D721Med (cell line): Measurements from ENCODE around the gene SSTR3.

Source experiments
- DNase-seq: peaks from one replicate; pipeline ENCODE4 v3.0.0; 2011; ENCODE audit warnings: low spot score; ENCODE audit not compliant: insufficient read length
- FAIRE-seq: peaks from 2 replicates; lab custom pipeline; 2011; peaks lifted over from hg19 to GRCh38; lab: Jason Lieb, UNC
- TF ChIP-seq, protein P1 (sequence below): IDR thresholded peaks from 2 replicates; pipeline ENCODE4 v1.5.1; 2012; ENCODE audit warnings: mild to moderate bottlenecking, control low read depth; ENCODE audit not compliant: insufficient read depth; ENCODE audit errors: missing control alignments

SSTR3 gene

DNA sequence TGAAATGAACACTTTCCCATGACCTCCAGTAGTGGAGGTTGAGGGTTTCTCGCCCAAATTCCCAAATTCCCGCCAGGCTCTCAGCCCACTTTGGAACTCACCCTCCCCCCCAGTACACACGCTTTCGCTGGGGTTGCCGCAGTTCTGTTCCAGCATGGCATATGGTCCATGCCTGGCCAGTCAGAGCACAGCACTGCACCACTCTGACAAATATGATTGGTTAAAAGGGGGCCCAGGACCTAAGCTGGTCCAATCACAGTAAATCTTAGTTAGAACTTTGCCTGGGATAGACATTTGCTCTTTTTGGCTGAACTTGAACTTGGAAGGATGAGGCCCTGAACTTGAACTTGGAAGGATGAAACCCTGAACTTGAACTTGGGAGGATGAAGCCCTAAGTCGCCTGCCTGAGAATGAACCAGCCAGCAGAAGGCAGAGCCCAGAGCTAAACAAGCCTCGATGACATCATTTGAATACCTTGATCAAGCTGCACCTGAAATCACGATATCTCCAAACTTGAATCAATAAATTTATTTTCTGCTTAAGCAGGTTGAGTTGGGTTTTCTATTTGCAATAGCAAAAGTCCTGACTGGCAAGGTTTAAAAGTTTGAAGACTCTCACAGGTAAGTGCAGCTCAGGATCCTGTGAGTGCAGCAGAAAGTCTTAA lies 12.6 kb upstream of the SSTR3 start:
- TF ChIP-seq, protein P1, sequence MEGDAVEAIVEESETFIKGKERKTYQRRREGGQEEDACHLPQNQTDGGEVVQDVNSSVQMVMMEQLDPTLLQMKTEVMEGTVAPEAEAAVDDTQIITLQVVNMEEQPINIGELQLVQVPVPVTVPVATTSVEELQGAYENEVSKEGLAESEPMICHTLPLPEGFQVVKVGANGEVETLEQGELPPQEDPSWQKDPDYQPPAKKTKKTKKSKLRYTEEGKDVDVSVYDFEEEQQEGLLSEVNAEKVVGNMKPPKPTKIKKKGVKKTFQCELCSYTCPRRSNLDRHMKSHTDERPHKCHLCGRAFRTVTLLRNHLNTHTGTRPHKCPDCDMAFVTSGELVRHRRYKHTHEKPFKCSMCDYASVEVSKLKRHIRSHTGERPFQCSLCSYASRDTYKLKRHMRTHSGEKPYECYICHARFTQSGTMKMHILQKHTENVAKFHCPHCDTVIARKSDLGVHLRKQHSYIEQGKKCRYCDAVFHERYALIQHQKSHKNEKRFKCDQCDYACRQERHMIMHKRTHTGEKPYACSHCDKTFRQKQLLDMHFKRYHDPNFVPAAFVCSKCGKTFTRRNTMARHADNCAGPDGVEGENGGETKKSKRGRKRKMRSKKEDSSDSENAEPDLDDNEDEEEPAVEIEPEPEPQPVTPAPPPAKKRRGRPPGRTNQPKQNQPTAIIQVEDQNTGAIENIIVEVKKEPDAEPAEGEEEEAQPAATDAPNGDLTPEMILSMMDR, result no peak
- FAIRE-seq, result no peak

DNA sequence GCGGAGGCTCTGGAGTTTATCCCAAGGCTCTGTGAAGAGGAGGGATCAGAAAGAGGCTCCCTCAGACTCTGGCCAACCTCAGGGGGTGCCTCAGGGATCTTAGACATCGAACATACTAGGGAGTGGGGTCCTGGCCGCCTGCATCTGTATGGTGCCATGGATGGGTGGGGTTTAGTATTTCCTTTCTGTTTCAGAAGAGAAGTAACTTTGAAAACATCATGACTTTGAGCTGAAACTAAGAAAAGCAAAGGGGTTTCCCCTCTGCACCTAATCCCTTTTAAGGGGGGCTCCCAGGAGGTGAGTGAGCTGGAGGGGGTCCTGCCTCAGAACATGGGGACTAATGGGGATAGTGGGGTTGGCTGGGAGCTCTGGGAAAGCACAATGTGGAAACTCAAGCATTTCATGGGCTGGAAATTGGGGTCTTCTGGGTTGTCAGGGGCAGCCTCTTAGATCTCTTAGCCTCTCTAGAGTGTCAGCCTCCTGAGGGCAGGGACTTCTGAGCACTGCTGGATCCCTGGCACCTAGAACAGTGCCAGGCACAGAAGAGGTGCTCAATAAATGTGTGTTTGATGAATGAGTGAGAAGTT lies 11.8 kb upstream of the SSTR3 start:
- FAIRE-seq, result no peak
- no peak for DNase-seq
- TF ChIP-seq, protein P1, result no peak

More for the DNA sequence above, 12.6 kb upstream of the SSTR3 start:
- DNase-seq, result no peak

DNA sequence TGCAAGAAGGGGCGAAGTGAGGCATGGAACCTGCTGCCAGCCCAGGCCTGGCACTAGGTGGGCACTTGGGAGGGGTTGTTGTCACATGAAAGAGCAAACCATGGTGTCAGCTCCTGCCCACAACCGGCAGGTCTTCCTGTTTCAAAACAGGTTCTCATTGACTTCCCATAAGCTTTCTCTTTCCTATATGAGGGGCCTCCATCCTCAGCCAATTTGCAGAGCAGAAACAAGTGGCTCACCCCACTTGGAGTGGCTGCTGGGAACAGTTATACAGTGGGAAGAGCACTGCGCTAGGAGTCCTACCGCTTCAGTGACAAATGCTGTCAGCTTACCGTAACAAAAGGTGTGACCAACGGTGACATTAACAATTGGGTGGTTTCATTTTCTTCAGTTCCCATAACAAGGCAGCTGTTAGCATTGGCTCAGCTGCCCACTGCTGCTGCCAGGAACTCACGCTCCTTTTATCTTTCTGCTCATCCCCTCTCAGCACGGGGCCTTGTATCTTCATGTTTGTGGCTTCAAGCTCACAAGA lies 10.2 kb upstream of the SSTR3 start:
- no peak for FAIRE-seq
- TF ChIP-seq, protein P1, result no peak
- no peak for DNase-seq

DNA sequence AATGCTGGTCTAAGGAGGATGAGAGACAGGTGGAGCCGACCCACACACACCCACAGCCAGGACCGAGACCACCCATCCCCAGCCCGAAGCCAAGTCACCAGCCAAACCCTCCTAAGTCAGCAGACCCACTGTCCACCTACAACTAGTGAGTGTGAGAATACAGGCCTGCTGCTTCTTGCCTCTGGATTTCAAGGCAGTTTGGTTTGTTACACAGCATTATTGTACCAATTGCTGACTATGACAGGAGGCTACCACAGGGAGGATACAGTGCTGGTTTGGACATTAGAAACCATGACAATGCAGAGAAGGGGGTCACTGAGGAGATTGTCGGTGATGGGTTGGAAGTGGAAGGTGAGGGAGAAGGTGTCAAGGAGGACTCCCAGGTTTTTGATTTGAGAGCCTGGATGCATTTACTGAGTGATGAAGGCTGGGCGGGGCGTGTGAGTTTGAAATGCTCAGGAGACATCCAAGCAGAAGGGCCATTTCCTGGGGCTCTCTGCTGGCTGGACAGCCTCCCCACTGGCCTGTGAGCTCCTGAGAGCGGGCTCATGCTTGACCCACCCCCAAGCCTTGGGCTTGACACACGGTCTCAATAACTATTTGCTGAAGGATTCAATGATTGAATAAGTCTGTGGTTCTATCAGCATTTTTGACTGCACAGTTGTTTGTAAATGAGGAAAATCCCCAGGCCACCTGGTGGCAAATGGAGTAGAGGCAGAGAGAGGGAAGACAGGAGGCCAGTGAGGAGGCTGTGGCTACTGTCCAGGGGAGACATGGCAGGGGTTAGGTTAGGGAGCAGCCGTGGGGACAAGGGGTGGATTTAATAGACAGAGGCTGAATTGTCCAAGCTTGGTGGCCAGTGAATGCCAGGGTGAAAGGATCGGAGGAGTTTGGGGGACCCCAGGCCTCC lies 9.4 kb upstream of the SSTR3 start:
- TF ChIP-seq, protein P1, result no peak
- DNase-seq, result no peak
- no peak for FAIRE-seq

DNA sequence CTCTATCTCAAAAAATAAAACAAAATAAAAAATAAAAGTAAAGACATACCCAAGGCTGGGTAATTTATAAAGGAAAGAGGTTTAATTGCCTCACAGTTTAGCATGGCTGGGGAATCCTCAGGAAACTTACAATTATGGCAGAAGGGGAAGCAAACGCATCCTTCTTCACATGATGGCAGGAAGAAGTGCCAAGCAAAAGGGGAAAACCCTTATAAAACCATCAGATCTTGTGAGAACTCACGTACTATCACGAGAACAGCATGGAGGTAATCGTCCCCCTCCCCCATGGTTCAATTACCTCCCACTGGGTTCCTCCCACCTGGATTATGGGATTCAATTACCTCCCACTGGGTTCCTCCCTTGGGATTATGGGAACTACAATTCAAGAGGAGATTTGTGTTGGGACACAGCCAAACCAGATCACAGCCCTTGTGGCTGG lies 8.3 kb upstream of the SSTR3 start:
- no peak for FAIRE-seq
- no peak for DNase-seq
- TF ChIP-seq, protein P1, result no peak

DNA sequence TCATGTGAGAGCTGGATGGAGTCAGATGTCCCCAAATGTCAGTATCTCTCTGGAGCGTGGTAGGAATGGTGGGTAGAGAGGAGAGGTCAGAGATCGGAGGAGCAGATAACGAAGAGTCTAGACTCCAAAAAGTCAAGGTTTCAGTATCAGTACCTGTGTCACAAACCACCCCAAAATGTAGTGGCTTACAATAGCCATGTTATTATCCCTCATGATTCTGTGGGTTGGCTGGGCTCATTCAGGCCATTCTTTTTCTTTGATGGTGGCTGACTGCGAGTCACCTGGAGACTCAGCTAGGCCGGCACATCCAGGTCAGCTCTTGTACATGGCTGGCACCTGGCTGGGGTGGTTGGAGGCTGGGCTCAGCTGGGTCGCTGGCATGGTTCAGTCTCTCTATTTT lies 7.3 kb upstream of the SSTR3 start:
- TF ChIP-seq, protein P1, result no peak
- DNase-seq, result no peak
- no peak for FAIRE-seq
